ENCODE measurements around the gene REC8.
"Not testable (repeated sequence)": the region's sequence is repeated elsewhere in the genome, so short reads cannot be mapped to it uniquely, and the experiment has no call there.

REC8 gene

GRCh38 chr14:24185026-24185425, 13.1 kb downstream of the REC8 start:
- DNase-seq, result no peak

DNA sequence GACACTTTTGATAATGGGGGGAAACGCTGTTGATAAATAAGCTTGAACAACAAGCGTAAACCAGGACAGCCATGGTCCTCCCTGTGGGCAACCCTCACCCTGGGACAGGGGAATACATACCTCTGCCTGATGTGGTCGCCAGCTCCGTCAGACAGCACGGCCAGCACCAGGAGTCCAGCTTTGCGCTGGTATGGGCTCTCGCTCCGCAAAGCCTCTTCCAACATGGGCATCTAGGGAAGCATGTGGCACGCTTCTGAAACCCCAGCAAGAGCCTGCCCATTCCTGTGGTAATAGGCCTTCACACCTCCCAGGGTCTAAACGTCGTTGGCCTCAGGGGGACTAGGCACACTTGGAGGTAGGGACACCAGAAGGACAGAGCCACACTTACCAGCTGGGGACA, 13.9 kb downstream of the REC8 start:
- DNase-seq, result no peak

GRCh38 chr14:24186831-24187538, 15.1 kb downstream of the REC8 start:
- DNase-seq, result no peak

GRCh38 chr14:24187539-24187915, 15.6 kb downstream of the REC8 start:
- DNase-seq, result no peak

- DNase-seq, result peak; percentile 35 to 40
These were observed 16.6 kb downstream of the REC8 start, which contains the start of gene IPO4 for GRCh38 chr14:24188251-24189058. Gene IPO4, minus strand, starts transcription at chr14:24188816. Its CDS starts 29 bp downstream, at chr14:24188787.

GRCh38 chr14:24189059-24189375, 17.1 kb downstream of the REC8 start:
- no peak for DNase-seq

DNA sequence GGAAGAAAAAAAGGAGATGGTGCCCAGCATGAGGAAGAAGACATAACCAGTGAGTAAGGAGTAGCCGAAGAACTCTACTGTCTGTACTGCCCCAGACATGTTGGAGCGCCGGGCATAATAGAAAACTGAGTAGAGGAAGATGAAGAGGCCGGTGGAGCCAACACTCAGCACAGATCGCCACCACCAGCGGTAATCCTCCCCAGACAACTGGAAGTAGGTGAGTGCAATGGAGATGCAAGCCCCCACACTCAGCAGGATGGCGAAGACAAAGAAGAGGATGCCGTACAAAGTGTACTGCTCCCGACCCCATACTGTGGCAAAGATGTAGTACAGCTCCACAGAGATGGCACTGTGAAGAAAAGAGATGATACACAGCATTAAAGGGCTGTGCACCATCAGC, 17.6 kb downstream of the REC8 start:
- no peak for DNase-seq

DNA sequence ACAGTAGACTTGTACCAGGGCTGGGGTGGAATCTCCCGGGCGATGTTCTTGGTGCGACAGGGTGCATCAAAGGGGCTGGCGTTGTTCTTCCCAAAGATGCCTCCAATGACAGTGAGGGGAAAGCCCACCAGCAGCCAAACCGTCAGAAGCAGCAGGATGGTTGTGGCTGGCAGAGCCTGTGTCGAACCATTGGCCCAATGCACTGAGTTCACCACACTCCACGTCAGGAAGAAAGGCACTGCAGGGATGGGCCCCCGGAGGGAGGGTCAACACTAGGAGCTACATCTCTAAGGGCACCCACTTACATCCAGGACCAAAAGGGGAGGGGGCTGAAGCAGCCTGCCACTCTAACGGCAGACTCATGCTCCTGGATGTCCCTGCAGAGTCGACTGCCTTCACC, 18.5 kb downstream of the REC8 start:
- no peak for DNase-seq

DNA sequence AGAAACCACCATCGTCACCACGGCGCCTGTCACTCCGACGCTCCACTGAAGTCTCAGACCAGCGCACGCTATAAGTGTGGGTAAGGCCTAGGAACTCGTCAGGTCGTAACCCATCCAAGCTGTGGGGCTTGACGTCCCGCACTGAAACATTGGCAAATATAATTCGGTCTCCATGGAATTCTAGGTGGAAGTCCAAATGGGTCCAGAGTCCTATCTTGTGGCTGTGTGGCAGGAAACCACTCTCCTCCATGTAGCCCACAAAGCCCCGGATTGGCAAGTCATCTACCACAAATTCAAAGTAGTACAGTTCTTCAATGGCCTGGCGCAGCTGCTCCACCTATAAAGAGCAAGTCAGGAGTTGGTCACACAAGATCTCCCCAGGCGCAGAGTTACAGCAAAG, 21.1 kb downstream of the REC8 start:
- no peak for DNase-seq

DNA sequence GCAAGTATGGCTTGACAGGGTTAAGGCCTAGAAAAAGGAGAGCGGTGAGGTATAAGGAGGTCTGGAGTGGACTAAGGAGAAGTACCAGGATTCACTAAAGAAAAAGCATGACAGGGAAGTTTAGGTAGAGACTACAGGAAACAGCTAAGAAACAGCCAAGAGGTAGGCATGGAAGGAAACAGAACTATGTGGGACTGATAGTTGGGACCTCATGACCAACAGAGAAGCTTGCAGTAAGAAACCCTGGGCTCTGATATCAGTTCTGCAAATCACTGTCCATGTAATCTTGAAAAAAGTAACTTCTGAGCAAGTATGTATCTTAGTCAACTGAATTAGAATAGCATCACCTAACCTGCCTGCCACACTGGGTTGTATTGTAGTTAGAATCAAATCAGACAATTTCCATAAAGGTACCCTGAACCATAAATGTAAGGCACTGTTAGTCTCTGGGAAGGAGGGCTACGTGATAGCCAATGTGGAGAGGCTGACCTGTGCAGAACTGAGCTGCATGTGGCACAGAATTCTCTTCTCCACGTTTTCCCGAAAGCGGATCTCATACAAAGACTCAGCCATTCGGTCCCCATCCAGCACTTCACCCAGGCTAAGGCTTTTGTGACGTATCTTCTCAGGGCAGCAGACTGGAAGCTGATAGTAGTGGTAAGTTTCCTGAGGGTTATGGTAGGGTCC, 22.4 kb downstream of the REC8 start:
- DNase-seq, result no peak

GRCh38 chr14:24194873-24195185, 22.9 kb downstream of the REC8 start:
- no peak for DNase-seq

DNA sequence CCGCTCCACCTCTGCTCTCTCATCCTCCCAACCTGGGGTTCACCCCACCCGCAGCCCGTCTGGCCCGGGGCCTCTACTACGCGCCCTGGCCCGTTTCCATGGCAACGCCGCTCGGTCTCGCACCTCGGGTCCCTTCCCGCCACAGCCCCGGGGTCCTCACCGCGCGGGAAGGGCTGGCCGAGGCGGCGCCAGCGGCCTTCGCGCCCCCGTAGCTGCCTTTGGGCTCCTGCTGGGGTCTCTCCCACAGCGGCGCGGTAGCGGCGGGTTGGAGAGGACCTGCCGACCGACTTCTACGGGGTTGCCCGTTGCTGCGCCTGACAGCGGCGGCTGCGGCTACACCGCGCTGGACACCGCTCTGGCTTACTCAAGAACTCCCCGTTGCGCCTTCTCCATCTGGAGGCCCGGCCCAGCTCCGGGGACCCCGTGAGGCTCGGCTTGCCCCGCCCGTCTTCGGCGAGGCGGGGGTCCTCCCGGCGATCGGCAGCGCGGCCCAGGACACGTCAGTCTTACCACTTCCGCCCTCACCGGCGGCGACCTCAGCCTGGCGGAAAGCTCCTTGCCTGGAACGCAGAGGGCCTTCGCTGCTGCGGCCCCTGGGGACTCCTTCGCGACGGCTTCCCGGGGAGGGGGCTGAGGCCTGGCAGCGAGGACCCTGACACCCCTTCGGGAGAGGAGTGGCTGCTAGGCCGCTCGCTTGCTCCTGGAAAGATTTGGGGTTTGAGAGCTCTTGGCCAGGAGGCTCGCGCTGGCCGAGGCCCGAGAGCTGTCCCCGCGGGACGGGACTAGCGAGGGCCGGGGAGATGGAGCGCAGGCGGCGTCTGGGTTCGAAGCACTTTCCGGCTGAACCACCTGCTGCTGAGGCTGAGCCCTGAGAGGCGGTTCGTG, 23.5 kb downstream of the REC8 start, which contains the start of gene TM9SF1:
Gene TM9SF1, minus strand, starts transcription at position 256 of the 885 bp plus-strand sequence. CDS start 422 bp downstream, outside the sequence.
- DNase-seq, result peak in 1 of 2 experiments; percentile 38

DNA sequence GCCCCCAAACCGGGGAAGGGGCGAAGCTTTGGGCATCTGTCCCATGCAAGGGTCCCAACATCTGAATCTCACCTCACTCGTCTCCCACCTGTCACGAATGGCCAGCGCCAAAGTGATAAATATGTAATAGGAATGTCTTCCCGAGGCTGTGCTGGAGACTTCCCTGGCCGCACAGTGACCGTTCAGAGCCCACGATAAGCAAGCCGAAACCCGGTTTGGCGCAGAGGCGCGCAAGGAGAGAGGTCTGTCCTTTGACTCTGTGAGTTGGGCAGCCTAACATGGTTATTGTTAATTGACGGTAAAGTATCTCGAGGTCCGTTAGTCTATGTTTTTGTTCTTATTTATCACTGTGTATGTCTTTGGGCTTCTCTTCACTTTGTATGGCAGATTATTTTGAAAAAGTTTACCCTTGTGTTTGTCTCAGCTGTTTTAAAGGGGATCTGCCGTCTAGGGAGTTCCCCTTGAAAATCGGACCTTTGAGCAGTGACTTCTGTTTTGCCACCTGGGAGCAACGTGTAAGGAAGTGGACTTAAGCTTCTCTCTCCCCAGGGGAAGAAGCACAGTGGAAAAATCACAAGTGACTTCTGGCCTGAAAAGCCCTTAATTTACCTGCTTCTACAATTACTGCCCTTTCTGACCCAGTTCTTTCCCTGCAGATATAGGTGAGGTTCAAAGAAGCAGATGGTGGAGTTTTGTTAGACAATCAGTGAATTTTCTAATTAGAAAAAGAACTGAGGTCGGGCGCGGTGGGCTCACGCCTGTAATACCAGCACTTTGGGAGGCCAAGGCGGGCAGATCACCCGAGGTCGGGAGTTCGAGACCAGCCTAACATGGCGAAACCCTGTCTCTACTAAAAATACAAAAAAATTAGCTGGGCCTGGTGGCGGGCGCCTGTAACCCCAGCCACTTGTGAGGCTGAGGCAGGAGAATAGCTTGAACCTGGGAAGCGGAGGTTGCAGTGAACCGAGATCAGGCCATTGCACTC, 24.5 kb downstream of the REC8 start:
- no peak for DNase-seq

DNA sequence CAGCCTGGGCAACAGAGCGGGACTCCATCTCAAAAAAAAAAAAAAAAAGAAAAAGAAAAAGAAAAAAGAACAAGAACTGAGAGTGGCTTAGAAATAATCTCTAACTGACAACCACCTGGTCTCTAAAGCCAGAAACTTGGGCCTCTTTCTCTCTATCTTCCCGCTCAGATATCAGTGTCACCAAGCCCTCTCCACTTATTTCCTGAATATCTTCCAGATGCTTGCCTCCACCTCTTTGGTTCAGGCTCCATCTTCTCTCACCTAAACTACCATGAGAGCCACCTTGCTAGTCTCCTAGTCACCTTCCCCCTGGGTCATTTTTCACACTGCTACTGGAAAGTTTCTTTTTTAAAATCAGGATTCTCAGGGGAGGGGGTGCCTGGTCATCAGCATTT, 25.2 kb downstream of the REC8 start:
- no peak for DNase-seq

DNA sequence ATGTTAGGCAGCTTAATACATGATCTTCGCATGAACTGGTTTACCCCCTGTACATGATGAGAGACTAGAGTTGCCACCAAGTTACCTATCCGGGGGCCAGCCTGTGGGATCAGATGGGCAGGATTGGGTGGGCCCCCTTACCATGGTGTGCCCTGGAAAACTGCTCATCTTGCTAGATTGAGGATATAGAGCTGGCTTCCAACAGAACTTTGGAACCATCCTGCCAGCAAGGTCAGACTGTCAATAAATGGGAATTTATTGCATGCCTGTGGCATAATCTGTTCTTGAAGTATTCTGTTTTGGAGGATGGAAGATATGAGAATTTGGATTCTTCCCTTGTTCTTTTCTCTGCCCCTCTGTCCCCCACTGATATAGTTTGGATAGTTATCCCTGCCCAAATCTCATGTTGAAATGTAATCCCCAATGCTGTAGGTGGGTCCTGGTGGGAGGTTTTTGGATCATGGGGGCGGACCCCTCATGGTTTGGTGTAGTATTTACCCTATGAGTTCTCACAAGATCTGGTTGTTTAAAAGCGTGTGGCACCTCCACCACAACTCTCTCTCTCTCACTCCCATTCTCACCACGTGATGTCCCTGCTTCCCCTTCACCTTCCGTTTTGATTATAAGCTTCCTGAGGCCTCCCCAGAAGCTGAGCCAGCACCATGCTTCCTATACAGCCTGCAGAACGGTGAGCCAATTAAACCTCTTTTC, 27.1 kb downstream of the REC8 start:
- DNase-seq, result no peak

DNA sequence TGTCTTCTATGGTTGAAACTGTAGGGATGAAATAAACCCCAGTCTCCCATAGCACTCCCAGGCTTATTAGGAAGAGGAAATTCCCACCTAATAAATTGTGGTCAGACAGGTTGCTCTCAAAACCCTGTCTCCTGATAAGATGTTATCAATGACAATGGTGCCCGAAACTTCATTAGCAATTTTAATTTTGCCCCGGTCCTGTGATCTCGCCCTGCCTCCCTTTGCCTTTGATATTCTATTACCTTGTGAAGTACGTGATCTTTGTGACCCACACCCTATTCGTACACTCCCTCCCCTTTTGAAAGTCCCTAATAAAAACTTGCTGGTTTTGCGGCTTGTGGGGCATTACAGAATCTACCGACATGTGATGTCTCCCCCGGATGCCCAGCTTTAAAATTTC, 30.7 kb downstream of the REC8 start:
- not testable (repeated sequence) for DNase-seq

DNA sequence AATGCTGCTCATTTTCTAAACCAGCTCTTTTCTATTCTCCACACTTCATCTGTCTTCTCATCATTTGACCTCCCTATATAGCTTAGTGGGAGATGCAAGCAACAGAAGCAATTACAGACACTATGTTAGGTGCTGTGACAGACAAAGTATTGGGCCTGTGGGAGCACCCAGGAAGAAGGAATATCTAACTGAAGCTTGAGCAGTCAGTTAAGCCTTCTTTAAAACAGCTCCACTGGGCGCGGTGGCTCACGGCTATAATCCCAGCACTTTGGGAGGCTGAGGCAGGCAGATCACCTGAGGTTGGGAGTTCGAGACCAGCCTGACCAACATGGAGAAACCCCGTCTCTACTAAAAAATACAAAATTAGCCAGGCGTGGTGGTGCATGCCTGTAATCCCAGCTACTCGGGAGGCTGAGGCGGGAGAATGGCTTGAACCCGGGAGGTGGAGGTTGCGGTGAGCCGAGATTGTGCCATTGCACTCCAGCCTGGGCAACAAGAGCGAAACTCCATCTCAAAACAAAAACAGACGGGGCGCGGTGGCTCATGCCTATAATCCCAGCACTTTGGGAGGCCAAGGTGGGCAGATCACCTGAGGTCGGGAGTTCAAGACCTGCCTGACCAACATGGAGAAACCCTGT, 31.5 kb downstream of the REC8 start:
- DNase-seq, result not testable (repeated sequence)

GRCh38 chr14:24204163-24205146, 32.6 kb downstream of the REC8 start:
- no peak for DNase-seq
